Activated CD4-positive, CD25-positive, alpha-beta regulatory T cell treated with anti-CD3 and anti-CD28 coated beads, Interleukin-2, amount 50 U/mL, for 24 hours (primary cell): ENCODE results near the gene PPP1CA.

Experiments
- ATAC-seq, 2 donors: fragments of 150-1000 bp; cut with Tn5 transposase; one replicate each; pipeline ENCODE4 v1.10.0; 2021; ENCODE audit warnings: mild to moderate bottlenecking in 1 of 2, moderate library complexity in 1 of 2

The PPP1CA gene

DNA sequence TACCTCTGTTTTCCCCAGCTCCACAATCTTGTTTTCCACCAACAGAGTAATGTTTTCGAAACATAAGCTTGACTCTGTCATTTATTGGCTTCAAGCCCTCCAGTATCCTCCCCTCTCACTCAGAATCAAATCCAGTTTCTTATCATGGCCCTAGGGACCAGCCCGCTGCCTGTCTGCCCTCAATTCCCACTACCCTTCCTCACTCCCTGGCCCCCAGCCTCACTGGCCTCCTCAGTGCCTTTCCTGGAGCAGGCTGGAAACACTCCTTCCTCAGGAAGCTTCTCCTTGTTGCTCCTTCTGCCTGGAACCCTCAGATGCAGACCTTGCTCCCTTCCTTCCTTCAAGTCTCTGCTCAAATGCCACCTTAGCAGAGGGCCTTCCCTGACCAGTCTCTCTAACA, 52.2 kb downstream of the PPP1CA start:
- no peak for ATAC-seq

DNA sequence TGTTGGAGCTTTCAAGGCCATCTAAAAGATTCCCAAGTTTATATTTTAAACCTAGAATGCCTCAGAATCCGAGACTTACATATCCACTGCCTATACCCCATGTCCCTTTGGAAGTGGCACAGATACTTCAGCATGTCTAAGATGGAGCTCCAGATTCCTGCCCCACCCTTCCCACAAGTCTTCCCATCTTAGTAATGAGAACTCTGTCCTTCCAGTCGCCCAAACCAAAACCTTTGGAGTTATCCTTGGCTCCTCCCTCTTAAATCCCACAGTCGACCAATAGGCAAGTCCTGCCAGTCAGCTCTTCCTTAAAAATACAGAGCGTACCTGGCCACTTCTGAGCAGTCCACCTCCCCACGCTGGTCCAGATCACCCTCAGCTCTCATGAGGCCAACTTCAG, 52.6 kb downstream of the PPP1CA start:
- no peak for ATAC-seq
